Measurements from ENCODE around the gene FBXW8.

The FBXW8 gene

DNA sequence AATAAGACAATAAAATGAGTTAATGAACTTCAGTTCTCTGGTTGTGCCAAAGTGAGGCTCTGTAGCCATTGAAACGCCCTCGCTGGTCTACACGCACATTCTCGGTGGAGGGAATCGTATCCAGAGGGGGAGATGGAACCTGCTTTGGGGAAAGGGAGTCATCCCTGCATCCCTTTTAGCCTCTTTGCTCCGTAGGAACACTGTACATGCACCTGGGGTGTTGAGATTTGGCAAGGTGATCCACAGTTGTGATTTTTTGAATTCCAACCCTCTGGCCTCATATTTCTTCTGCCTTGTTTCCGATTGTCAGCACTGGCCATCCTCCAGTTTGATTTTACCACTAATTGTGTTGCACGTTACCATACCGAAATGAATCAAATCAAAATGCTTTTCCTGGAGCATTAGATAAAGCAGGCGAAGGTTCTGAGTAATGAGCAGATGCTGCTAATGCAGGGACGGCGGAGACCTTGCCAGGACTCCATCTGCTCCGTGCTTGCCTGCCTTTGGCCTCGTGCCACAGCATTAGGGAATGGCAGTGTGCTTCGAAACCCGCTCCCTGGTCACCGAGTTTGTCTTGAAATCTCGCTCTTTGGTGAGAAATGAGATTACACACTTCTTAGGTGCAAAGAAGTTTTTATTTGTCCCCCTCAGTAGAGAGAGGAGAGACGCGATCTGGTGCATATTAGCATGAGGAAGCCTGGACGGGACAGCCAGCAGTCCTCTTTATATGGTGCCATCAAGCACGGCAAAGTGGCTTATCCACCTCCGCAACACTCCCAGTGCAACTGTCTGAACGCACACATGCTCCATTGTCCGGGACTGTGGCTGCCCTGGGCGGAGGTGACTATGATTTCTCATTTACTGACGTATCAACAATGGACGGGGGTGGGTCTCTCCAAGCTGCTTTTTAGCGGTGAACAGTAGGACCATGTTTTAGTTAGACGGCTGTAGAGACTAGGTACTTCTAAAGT lies 59.1 kb downstream of the FBXW8 start:
- DNase-seq = no peak
- Histone ChIP-seq H3K27me3 (replicated peaks; ENCODE audit: control insufficient read depth, insufficient read depth, low read length, poor library complexity, severe bottlenecking) (no peaks in the 10 kb centered on the region), H3K27ac (ENCODE audit: insufficient read depth, low read length, poor library complexity, severe bottlenecking) (no peak overlapping the region), H3K4me3 (ENCODE audit: insufficient read depth, low read depth, low read length, poor library complexity, severe bottlenecking) (no peak overlapping the region), H3K4me1 (ENCODE audit: control insufficient read depth, insufficient read depth, low read length, poor library complexity, severe bottlenecking) (no peaks in the 10 kb centered on the region), H3K9me3 (ENCODE audit: control insufficient read depth, low read length) (no peaks in the 10 kb centered on the region), H3K36me3 (ENCODE audit: control insufficient read depth, insufficient read depth, low read length) (peaks cover 16% of the 10 kb centered on the region)

DNA sequence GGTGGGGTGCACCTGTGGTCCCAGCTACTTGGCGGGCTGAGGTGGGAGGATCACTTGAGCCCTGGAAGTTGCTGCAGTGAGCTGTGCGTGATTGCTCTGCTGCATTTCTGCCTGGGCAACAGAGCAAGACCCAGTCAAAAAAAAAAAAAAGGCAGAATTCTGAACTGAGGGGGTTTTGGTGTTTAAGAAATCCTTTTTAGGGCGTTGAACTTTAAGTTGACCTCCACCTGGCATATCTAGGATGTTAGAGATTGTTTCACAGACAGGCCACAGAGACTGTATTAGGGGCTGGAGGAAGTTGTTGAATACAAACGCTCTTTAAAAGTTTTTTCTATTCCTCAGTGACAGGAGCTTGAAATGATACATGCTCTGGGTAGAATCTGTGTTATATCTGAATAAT lies 60.5 kb downstream of the FBXW8 start:
- no peak overlapping the region for H3K27ac ChIP-seq (ENCODE audit: insufficient read depth, low read length, poor library complexity, severe bottlenecking)
- no peak overlapping the region for H3K4me3 ChIP-seq (ENCODE audit: insufficient read depth, low read depth, low read length, poor library complexity, severe bottlenecking)
- no peaks in the 10 kb centered on the region for H3K4me1 ChIP-seq (ENCODE audit: control insufficient read depth, insufficient read depth, low read length, poor library complexity, severe bottlenecking)
- H3K9me3 ChIP-seq (ENCODE audit: control insufficient read depth, low read length) = no peaks in the 10 kb centered on the region
- peaks cover 16% of the 10 kb centered on the region for H3K36me3 ChIP-seq (ENCODE audit: control insufficient read depth, insufficient read depth, low read length)
- no peaks in the 10 kb centered on the region for H3K27me3 ChIP-seq (replicated peaks; ENCODE audit: control insufficient read depth, insufficient read depth, low read length, poor library complexity, severe bottlenecking)
- DNase-seq = no peak

GRCh38 chr12:116975779-116976393 lies 65.1 kb downstream of the FBXW8 start:
- H3K27ac ChIP-seq (ENCODE audit: insufficient read depth, low read length, poor library complexity, severe bottlenecking) = no peak overlapping the region
- no peak for DNase-seq
- no peaks in the 10 kb centered on the region for H3K9me3 ChIP-seq (ENCODE audit: control insufficient read depth, low read length)

GRCh38 chr12:116977465-116978380 lies 67.0 kb downstream of the FBXW8 start:
- DNase-seq = no peak
- peaks cover 5% of the 10 kb centered on the region for H3K36me3 ChIP-seq (ENCODE audit: control insufficient read depth, insufficient read depth, low read length)
- H3K4me3 ChIP-seq (ENCODE audit: insufficient read depth, low read depth, low read length, poor library complexity, severe bottlenecking) = no peak overlapping the region
- no peaks in the 10 kb centered on the region for H3K27me3 ChIP-seq (replicated peaks; ENCODE audit: control insufficient read depth, insufficient read depth, low read length, poor library complexity, severe bottlenecking)
- H3K27ac ChIP-seq (ENCODE audit: insufficient read depth, low read length, poor library complexity, severe bottlenecking) = no peak overlapping the region
- H3K9me3 ChIP-seq (ENCODE audit: control insufficient read depth, low read length) = no peaks in the 10 kb centered on the region
- H3K4me1 ChIP-seq (ENCODE audit: control insufficient read depth, insufficient read depth, low read length, poor library complexity, severe bottlenecking) = no peaks in the 10 kb centered on the region

More at GRCh38 chr12:116975779-116976393, 65.1 kb downstream of the FBXW8 start:
- H3K27me3 ChIP-seq (replicated peaks; ENCODE audit: control insufficient read depth, insufficient read depth, low read length, poor library complexity, severe bottlenecking) = no peaks in the 10 kb centered on the region
- no peaks in the 10 kb centered on the region for H3K4me1 ChIP-seq (ENCODE audit: control insufficient read depth, insufficient read depth, low read length, poor library complexity, severe bottlenecking)
- H3K36me3 ChIP-seq (ENCODE audit: control insufficient read depth, insufficient read depth, low read length) = peaks cover 11% of the 10 kb centered on the region
- H3K4me3 ChIP-seq (ENCODE audit: insufficient read depth, low read depth, low read length, poor library complexity, severe bottlenecking) = no peak overlapping the region

GRCh38 chr12:116978791-116979508 lies 68.2 kb downstream of the FBXW8 start:
- Histone ChIP-seq H3K4me1 (ENCODE audit: control insufficient read depth, insufficient read depth, low read length, poor library complexity, severe bottlenecking) (no peaks in the 10 kb centered on the region), H3K4me3 (ENCODE audit: insufficient read depth, low read depth, low read length, poor library complexity, severe bottlenecking) (no peak overlapping the region), H3K27me3 (replicated peaks; ENCODE audit: control insufficient read depth, insufficient read depth, low read length, poor library complexity, severe bottlenecking) (no peaks in the 10 kb centered on the region), H3K27ac (ENCODE audit: insufficient read depth, low read length, poor library complexity, severe bottlenecking) (no peak overlapping the region), H3K9me3 (ENCODE audit: control insufficient read depth, low read length) (no peaks in the 10 kb centered on the region), H3K36me3 (ENCODE audit: control insufficient read depth, insufficient read depth, low read length) (no peaks in the 10 kb centered on the region)
- no peak for DNase-seq

DNA sequence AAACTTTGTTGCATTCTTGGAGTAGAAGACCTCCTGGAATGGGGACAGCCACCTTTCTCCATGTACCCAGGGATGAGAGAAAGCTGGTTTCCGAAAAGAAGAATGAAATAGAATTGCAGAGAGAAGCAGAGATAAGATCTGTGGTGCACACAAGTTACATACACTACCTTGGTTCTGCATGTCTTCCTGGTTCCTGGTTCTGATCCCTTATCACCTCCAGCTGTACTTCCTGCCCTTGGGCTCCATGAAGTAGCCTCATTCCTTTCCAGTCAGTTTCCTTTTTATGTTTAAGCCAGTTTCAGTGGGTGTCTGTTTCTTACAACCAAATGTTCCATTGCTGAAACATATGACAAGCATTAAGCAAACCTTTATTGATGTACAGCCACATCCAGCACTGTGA lies 69.3 kb downstream of the FBXW8 start:
- Histone ChIP-seq H3K4me1 (ENCODE audit: control insufficient read depth, insufficient read depth, low read length, poor library complexity, severe bottlenecking) (no peaks in the 10 kb centered on the region), H3K9me3 (ENCODE audit: control insufficient read depth, low read length) (no peaks in the 10 kb centered on the region), H3K27ac (ENCODE audit: insufficient read depth, low read length, poor library complexity, severe bottlenecking) (no peak overlapping the region), H3K36me3 (ENCODE audit: control insufficient read depth, insufficient read depth, low read length) (no peaks in the 10 kb centered on the region), H3K27me3 (replicated peaks; ENCODE audit: control insufficient read depth, insufficient read depth, low read length, poor library complexity, severe bottlenecking) (no peaks in the 10 kb centered on the region), H3K4me3 (ENCODE audit: insufficient read depth, low read depth, low read length, poor library complexity, severe bottlenecking) (no peak overlapping the region)
- DNase-seq = no peak

DNA sequence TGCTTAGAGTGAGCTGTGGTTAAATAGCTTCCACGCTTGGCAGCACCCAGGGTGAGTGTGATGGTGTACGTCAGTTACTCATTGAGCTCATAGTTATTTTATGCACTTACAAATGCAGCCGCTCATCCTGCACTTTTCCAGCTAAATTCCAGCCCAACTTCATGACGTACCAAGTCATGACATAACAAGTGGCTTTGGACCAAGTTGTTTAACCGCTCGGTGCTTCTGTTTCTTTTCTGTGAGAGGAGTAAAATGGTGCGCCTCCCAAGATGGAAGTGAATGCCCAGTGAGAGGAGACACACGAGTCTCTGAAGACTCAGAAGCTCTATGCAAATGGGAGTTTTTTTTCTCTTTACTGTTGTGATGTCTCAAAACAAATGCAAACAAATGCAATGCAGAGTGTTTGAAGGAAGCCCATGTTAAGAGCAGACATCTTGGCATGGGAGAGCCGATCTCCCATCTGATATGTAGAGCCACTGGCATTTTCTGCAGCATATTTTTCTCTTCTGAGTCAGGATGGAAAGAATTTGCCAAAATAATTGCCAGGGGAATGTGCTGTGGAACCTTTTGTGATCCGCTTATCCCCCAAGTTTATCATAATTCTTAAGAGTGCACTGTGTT lies 72.2 kb downstream of the FBXW8 start:
- H3K9me3 ChIP-seq (ENCODE audit: control insufficient read depth, low read length) = no peaks in the 10 kb centered on the region
- H3K27me3 ChIP-seq (replicated peaks; ENCODE audit: control insufficient read depth, insufficient read depth, low read length, poor library complexity, severe bottlenecking) = no peaks in the 10 kb centered on the region
- H3K4me3 ChIP-seq (ENCODE audit: insufficient read depth, low read depth, low read length, poor library complexity, severe bottlenecking) = no peak overlapping the region
- no peak for DNase-seq
- no peaks in the 10 kb centered on the region for H3K4me1 ChIP-seq (ENCODE audit: control insufficient read depth, insufficient read depth, low read length, poor library complexity, severe bottlenecking)
- H3K27ac ChIP-seq (ENCODE audit: insufficient read depth, low read length, poor library complexity, severe bottlenecking) = no peak overlapping the region
- H3K36me3 ChIP-seq (ENCODE audit: control insufficient read depth, insufficient read depth, low read length) = no peaks in the 10 kb centered on the region

- Histone ChIP-seq H3K4me3 (ENCODE audit: insufficient read depth, low read depth, low read length, poor library complexity, severe bottlenecking) (no peak overlapping the region), H3K4me1 (ENCODE audit: control insufficient read depth, insufficient read depth, low read length, poor library complexity, severe bottlenecking) (no peaks in the 10 kb centered on the region), H3K9me3 (ENCODE audit: control insufficient read depth, low read length) (no peaks in the 10 kb centered on the region), H3K27ac (ENCODE audit: insufficient read depth, low read length, poor library complexity, severe bottlenecking) (no peak overlapping the region), H3K36me3 (ENCODE audit: control insufficient read depth, insufficient read depth, low read length) (no peaks in the 10 kb centered on the region), H3K27me3 (replicated peaks; ENCODE audit: control insufficient read depth, insufficient read depth, low read length, poor library complexity, severe bottlenecking) (no peaks in the 10 kb centered on the region)
- DNase-seq = no peak
Measured at GRCh38 chr12:116984098-116984497, 73.3 kb downstream of the FBXW8 start.

GRCh38 chr12:116990329-116990728 lies 79.6 kb downstream of the FBXW8 start:
- no peak overlapping the region for H3K4me3 ChIP-seq (ENCODE audit: insufficient read depth, low read depth, low read length, poor library complexity, severe bottlenecking)
- no peaks in the 10 kb centered on the region for H3K9me3 ChIP-seq (ENCODE audit: control insufficient read depth, low read length)
- no peak overlapping the region for H3K27ac ChIP-seq (ENCODE audit: insufficient read depth, low read length, poor library complexity, severe bottlenecking)
- no peaks in the 10 kb centered on the region for H3K27me3 ChIP-seq (replicated peaks; ENCODE audit: control insufficient read depth, insufficient read depth, low read length, poor library complexity, severe bottlenecking)
- H3K4me1 ChIP-seq (ENCODE audit: control insufficient read depth, insufficient read depth, low read length, poor library complexity, severe bottlenecking) = no peaks in the 10 kb centered on the region
- DNase-seq = no peak
- no peaks in the 10 kb centered on the region for H3K36me3 ChIP-seq (ENCODE audit: control insufficient read depth, insufficient read depth, low read length)
